Measurements from ENCODE around the gene CDH4. TPM values are rescaled to one million over a fixed set of nuclear protein-coding genes. Genes with fewer than 3 reads are reported as not detected.
"Not testable (repeated sequence)": the region's sequence is repeated elsewhere in the genome, so short reads cannot be mapped to it uniquely, and the experiment has no call there.

The CDH4 gene
- total RNA-seq, 2 donors from 2014 or later = 0.19 to 0.65 TPM

DNA sequence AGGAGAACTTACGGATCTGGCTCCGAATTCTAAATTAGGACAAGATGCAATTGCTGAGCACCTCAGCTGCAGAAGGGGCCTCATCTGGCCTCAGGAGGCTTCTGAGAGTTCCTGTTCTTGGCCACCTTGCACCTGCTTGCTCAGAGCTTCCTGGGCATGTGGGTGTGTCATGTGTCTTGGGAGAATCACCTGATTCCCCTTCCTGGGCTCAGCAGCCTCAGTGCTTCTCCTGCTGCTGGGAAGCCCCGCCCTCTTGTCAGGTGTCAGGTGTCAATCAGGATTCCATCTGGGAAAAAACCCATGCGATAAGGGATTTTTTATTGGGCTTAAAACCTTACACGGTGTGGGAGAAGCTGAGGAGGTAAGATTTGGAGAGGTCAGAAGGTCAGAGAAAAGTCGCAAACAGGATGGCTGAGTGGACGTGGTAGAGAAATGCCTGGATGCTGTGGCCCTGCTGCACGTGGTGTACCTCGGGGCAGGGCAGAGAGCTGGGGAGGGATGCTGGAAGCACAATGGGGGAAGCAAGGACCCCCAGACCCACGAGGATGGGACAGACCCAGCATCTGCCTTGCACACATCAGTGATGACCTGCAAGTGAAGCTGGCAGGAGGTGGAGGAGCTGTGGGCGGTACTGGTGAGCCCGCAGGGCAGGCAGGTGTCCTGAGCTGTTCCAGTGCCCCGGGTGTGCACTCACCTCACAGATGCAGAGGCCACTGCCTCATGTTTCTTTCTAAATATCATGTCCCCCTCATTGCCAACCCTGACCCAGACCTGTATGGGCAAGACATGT, 170.8 kb downstream of the CDH4 start:
- peak; percentile 50 for DNase-seq (ENCODE audit: low spot score)

GRCh38 chr20:61424011-61424627, 172.1 kb downstream of the CDH4 start:
- intact Hi-C loops (cut with DNase I) = no loop called here
- DNase-seq (ENCODE audit: low spot score) = no peak

More for the DNA sequence above, 170.8 kb downstream of the CDH4 start:
- intact Hi-C loops (cut with DNase I) = no loop called here

- DNase-seq (ENCODE audit: low spot score) = peak; percentile 76
These were observed 172.8 kb downstream of the CDH4 start for GRCh38 chr20:61424628-61425420.

GRCh38 chr20:61425541-61425991, 173.5 kb downstream of the CDH4 start:
- peak; percentile 44 for DNase-seq (ENCODE audit: low spot score)
- intact Hi-C loops (cut with DNase I) = not testable (repeated sequence)

More at GRCh38 chr20:61424628-61425420, 172.8 kb downstream of the CDH4 start:
- intact Hi-C loops (cut with DNase I) = no loop called here

GRCh38 chr20:61426352-61426751, 174.3 kb downstream of the CDH4 start:
- intact Hi-C loops (cut with DNase I) = no loop called here
- DNase-seq (ENCODE audit: low spot score) = peak; percentile 15

DNA sequence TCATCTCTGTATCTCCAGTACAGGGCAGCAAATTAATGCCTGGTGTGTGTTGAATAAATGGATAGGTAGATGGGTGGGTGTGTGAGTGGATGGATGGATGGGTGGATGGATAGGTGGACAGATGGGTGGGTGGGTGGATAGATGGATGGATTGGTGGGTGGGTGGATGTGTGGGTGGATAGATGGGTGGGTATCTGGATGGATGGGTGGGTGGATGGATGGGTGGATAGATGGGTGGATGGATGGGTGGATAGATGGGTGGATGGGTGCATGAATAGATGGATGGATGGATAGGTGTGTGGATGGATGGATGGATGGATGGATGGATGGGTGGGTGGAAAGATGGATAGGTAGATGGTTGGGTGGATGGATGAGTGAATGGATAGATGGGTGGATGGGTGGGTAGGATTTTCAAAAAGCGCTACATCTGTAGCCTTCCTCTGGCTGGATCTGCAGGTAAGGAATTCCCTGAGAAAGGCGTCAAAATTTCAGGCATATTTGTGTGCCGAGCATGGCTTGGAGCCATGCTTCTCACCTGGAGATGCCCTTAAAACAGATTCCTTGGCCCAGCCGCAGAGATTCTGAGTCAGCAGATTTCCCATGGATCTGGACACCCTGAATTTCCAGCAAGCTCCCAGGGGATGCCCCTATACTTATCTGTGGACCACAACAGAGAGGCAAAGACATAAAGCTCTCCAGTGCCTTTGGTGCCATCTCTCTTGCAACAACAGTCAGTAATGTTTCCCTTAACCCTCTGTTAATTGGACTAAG, 177.6 kb downstream of the CDH4 start:
- intact Hi-C loops (cut with DNase I) = no loop called here
- DNase-seq (ENCODE audit: low spot score) = peak; percentile 9

DNA sequence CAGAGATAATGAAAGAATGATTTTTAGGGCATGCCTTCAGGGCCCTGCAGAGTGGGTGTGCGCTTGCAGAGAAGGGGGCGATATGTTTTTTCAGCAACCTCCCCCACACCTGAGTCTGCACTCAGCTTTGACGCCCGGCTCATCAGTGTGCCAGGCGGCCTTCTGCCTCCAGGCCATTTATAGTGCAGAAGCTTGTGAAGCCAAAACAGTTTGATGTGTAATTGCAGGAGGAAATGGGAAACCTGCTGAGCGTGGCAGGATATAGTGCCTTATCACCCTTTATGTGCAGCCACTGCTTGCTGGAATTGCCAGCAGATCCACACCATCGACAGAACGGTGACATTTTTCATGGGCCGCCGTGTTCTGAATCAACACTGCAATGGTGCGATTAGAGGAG, 178.2 kb downstream of the CDH4 start:
- peak; percentile 71 for DNase-seq (ENCODE audit: low spot score)
- intact Hi-C loops (cut with DNase I) = no loop called here

DNA sequence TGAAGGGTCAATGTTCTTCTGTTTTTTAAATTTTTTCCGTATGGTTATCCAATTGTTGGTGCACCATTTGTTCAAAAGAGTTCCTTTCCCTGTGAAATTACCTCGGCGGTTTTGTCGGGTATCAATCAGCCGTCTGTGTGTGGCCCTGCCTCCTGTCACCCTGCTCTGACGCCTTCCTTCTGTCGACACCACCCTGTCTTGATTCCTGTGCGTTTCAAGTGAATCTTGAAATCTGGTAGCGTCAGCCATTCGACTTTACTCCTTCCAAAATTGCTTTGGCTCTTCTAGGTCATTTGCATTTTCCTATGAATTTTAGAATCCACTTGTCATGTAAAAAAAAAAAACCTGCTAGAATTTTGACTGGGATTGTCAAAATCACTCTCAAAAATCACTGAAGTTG, 181.1 kb downstream of the CDH4 start:
- DNase-seq (ENCODE audit: low spot score) = peak; percentile 10
- intact Hi-C loops (cut with DNase I) = no loop called here

DNA sequence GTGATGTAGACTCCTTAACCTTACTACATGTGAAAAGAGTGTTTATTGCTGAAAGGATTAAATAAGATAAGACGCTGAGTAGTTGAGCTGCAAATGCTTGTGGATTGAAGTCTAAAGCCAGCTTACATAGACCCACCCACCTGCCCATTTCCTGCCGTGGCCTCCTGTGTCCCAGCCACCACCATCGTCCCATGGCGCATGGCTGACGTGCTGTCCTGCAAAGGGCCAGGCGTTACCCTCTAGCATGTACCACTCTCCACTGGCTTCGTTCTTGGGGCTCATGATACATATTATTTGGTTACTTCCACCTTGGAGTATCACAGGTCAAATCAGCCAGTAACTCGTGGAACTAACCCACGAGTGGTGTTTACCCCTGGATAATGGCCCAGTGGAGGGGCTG, 181.8 kb downstream of the CDH4 start:
- peak; percentile 42 for DNase-seq (ENCODE audit: low spot score)
- intact Hi-C loops (cut with DNase I) = no loop called here

GRCh38 chr20:61434341-61434781, 182.3 kb downstream of the CDH4 start:
- DNase-seq (ENCODE audit: low spot score) = peak; percentile 24
- intact Hi-C loops (cut with DNase I) = no loop called here

DNA sequence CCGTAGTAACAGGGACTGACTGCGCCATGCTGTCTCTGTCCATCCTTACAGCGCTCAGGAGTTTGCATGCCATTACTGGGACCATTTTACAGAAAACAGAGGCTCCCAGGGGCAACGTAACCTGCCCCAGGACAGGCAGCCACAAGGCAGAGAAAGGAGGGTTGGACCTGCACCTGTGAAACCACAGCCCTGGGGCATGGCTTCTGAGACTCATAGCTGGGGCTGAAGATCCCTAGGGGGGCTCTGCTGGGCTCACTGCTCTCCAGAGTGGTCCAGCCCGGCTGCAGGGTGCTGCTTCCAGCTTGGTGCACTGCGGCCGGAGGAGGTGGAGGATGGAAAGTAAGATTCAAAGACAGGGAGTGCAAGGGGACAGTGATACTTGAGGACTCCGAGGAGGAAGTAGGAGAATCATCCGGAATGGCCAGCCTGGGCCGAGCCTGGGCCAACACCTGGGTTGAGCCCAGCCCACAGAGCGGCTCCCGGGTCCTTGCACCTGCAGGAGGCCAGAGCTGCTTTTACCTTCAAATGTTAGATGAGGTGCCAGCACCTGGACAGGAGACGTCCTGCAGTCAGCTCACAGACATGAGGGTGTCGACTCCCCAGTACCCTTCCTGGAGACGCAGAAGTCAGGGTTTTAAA, 183.2 kb downstream of the CDH4 start:
- intact Hi-C loops (cut with DNase I) = loop anchor here in 1 of 2 donors (5.0 kb wide), 1 partner anchor 333 kb away; no protein-coding TSS in a partner anchor
- DNase-seq (ENCODE audit: low spot score) = no peak

- intact Hi-C loops (cut with DNase I) = loop anchor here in 1 of 2 donors (5.0 kb wide), 1 partner anchor 334 kb away; no protein-coding TSS in a partner anchor
- peak; percentile 64 for DNase-seq (ENCODE audit: low spot score)
These were observed 183.8 kb downstream of the CDH4 start for GRCh38 chr20:61435823-61436220.

GRCh38 chr20:61436283-61436666, 184.2 kb downstream of the CDH4 start:
- intact Hi-C loops (cut with DNase I) = loop anchor here in 1 of 2 donors (5.0 kb wide), 1 partner anchor 334 kb away; no protein-coding TSS in a partner anchor
- DNase-seq (ENCODE audit: low spot score) = no peak

DNA sequence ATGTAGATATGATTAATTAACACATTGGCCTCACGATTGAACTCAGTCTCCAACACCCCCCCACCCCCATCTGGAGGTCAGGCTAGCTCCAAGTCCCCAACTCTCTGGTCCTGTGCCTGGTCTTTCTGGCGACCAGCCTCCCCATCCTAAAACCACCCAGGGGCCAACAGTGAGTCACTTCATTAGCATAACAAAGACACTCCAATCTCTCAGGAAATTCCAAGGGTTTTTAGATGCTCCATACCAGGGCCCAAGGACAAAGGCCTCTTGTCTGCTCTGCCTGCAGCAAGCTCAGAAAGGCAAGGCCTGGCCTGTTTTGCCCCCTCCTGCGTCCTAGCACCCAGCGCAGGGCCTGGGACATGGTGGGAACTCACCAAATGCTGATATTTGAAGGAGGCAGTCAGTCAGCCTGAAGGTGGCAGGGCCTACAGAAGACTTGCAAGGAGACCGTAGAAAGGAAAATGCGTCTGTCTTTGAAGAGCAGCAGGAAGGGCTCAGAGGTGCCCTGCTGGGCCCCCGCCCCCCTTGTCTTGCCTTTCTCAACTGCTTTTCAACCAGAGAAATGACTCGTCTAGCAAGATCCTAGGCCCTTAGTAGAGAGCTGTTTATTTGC, 184.7 kb downstream of the CDH4 start:
- intact Hi-C loops (cut with DNase I) = loop anchor here in 1 of 2 donors (5.0 kb wide), 1 partner anchor 334 kb away; no protein-coding TSS in a partner anchor
- DNase-seq (ENCODE audit: low spot score) = no peak

- DNase-seq (ENCODE audit: low spot score) = peak; percentile 69
- intact Hi-C loops (cut with DNase I) = loop anchor here in 1 of 2 donors (5.0 kb wide), 1 partner anchor 335 kb away; no protein-coding TSS in a partner anchor
These were observed 185.5 kb downstream of the CDH4 start for GRCh38 chr20:61437280-61438206.

DNA sequence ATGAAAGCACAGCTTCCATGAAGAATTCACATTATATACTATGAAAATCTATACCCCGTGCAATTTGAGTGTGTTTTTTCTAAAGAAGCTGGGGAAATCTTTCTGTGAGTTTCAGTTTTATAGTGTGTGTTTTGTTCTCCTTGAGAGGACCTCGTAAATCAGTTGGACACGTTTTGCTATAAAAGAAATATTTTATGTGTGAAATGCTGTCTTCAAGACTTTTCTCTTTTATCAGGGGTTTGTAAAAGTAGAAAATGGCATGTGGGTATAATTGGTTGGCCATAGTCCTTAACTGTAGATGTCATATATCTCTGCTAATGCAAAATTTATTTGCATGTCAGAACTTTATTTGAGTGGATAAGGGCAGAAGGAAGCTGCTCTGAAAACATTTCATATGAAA, 186.2 kb downstream of the CDH4 start:
- intact Hi-C loops (cut with DNase I) = loop anchor here in 1 of 2 donors (5.0 kb wide), 1 partner anchor 336 kb away; no protein-coding TSS in a partner anchor
- DNase-seq (ENCODE audit: low spot score) = no peak

DNA sequence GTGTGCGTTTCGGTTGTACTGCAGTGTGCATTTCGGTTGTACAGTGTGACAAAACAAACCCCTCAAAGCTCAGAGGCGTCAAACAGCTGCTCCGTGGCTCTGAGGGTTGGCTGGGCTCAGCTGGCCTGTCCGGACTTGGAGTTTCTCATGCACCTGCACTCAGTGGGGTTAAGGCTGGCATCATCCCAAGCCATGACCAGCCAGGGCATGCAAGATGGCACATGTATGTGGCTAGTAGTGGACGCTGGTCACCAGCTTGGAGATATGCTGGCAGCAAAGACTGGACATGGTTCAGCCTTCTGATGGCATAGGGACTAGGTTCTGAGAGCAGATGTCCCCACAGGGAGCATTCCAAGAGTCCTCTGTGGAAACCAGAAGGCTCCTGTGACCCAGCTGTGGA, 187.2 kb downstream of the CDH4 start:
- DNase-seq (ENCODE audit: low spot score) = peak; percentile 63
- intact Hi-C loops (cut with DNase I) = loop anchor here in 1 of 2 donors (5.0 kb wide), 1 partner anchor 337 kb away; no protein-coding TSS in a partner anchor

Data from posterior vena cava (tissue), 2 donors.